Endothelial cell (in vitro differentiated cells): Measurements from ENCODE around the gene XCR1. TPM values are rescaled to one million over a fixed set of nuclear protein-coding genes. Genes with fewer than 3 reads are reported as not detected.

Experiments used
- DNase-seq: peaks from one replicate; pipeline ENCODE4 v3.0.0; 2021; ENCODE audit warnings: low spot score
- H3K27ac Mint-ChIP-seq: one replicate; pipeline ENCODE4 v1.8.0; 2021; ENCODE audit warnings: mixed read lengths, inconsistent platforms; ENCODE audit not compliant: unreplicated experiment
- H3K27me3 Mint-ChIP-seq: one replicate; pipeline ENCODE4 v1.8.0; 2021; ENCODE audit warnings: mild to moderate bottlenecking, moderate library complexity, mixed read lengths, inconsistent platforms; ENCODE audit not compliant: unreplicated experiment
- H3K36me3 Mint-ChIP-seq: one replicate; pipeline ENCODE4 v1.8.0; 2021; ENCODE audit warnings: mild to moderate bottlenecking, low read depth, mixed read lengths, inconsistent platforms; ENCODE audit not compliant: unreplicated experiment
- H3K4me1 Mint-ChIP-seq: one replicate; pipeline ENCODE4 v1.8.0; 2021; ENCODE audit warnings: mild to moderate bottlenecking, mixed read lengths, inconsistent platforms; ENCODE audit not compliant: unreplicated experiment
- H3K4me3 Mint-ChIP-seq: one replicate; pipeline ENCODE4 v1.8.0; 2021; ENCODE audit warnings: mild to moderate bottlenecking, mixed read lengths, inconsistent platforms; ENCODE audit not compliant: unreplicated experiment
- H3K9me3 Mint-ChIP-seq: one replicate; pipeline ENCODE4 v1.8.0; 2021; ENCODE audit warnings: mixed read lengths, inconsistent platforms; ENCODE audit not compliant: unreplicated experiment
- CTCF ChIP-seq: fragments of 200-600 bp; sonication (generic); IDR thresholded peaks from one replicate; pipeline ENCODE4 v1.5.0; 2021; ENCODE audit warnings: antibody characterized with exemption; ENCODE audit not compliant: unreplicated experiment
- total RNA-seq: library from RNA; stranded (reverse); fragmentation: NEBNext Ultra II Directional; extraction: Animal tissue kit (Norgen Biotek cat#: 25700); gene quantifications from one replicate; pipeline ENCODE4 v1.2.1, GENCODE V29; 2021; ENCODE audit not compliant: unreplicated experiment

Gene XCR1
- total RNA-seq, 1 donor from 2014 or later = not detected

- no peak overlapping the region for H3K4me3 Mint-ChIP-seq
- no peaks in the 10 kb centered on the region for H3K4me1 Mint-ChIP-seq
- no peak for TF ChIP-seq CTCF
- peaks cover 4% of the 10 kb centered on the region for H3K27me3 Mint-ChIP-seq
- H3K36me3 Mint-ChIP-seq = peaks cover 21% of the 10 kb centered on the region
- H3K27ac Mint-ChIP-seq = no peak overlapping the region
- no peak for DNase-seq
- H3K9me3 Mint-ChIP-seq = no peaks in the 10 kb centered on the region
Observed at GRCh38 chr3:45972534-45973402, 54.5 kb downstream of the XCR1 start.

- DNase-seq = no peak
- peaks cover 16% of the 10 kb centered on the region for H3K36me3 Mint-ChIP-seq
- H3K27me3 Mint-ChIP-seq = peaks cover 4% of the 10 kb centered on the region
- H3K9me3 Mint-ChIP-seq = no peaks in the 10 kb centered on the region
- no peak for TF ChIP-seq CTCF
- H3K4me3 Mint-ChIP-seq = no peak overlapping the region
- H3K4me1 Mint-ChIP-seq = no peaks in the 10 kb centered on the region
- no peak overlapping the region for H3K27ac Mint-ChIP-seq
Observed at GRCh38 chr3:45969953-45970352, 57.3 kb downstream of the XCR1 start.

GRCh38 chr3:45969116-45969515, 58.2 kb downstream of the XCR1 start:
- peaks cover 4% of the 10 kb centered on the region for H3K27me3 Mint-ChIP-seq
- no peak for TF ChIP-seq CTCF
- H3K4me3 Mint-ChIP-seq = no peak overlapping the region
- DNase-seq = no peak
- H3K27ac Mint-ChIP-seq = no peak overlapping the region
- H3K36me3 Mint-ChIP-seq = peaks cover 18% of the 10 kb centered on the region
- H3K9me3 Mint-ChIP-seq = no peaks in the 10 kb centered on the region
- H3K4me1 Mint-ChIP-seq = no peaks in the 10 kb centered on the region

GRCh38 chr3:45968706-45969105, 58.6 kb downstream of the XCR1 start:
- no peak overlapping the region for H3K4me3 Mint-ChIP-seq
- H3K27me3 Mint-ChIP-seq = peaks cover 4% of the 10 kb centered on the region
- no peak overlapping the region for H3K27ac Mint-ChIP-seq
- DNase-seq = no peak
- H3K36me3 Mint-ChIP-seq = peaks cover 20% of the 10 kb centered on the region
- H3K9me3 Mint-ChIP-seq = no peaks in the 10 kb centered on the region
- no peak for TF ChIP-seq CTCF
- H3K4me1 Mint-ChIP-seq = no peaks in the 10 kb centered on the region

GRCh38 chr3:45968149-45968548, 59.1 kb downstream of the XCR1 start:
- TF ChIP-seq CTCF = no peak
- H3K27ac Mint-ChIP-seq = peak overlapping the region; percentile 24
- no peak overlapping the region for H3K4me3 Mint-ChIP-seq
- no peaks in the 10 kb centered on the region for H3K9me3 Mint-ChIP-seq
- peaks cover 26% of the 10 kb centered on the region for H3K36me3 Mint-ChIP-seq
- peaks cover 4% of the 10 kb centered on the region for H3K27me3 Mint-ChIP-seq
- no peak for DNase-seq
- no peaks in the 10 kb centered on the region for H3K4me1 Mint-ChIP-seq
